GM21825 (cell line): Measurements from ENCODE around the gene NAT9.
A peak's percentile ranks its signal among the peaks of the same experiment; 100 is the strongest.

Experiments used
- ATAC-seq: cut with Tn5 transposase; IDR thresholded peaks from one replicate; pipeline ENCODE4 v1.9.1; 2021; ENCODE audit warnings: mild to moderate bottlenecking, moderate library complexity; ENCODE audit not compliant: unreplicated experiment

NAT9 gene

GRCh38 chr17:74746922-74747321 lies 29.2 kb downstream of the NAT9 start:
- no peak for ATAC-seq

DNA sequence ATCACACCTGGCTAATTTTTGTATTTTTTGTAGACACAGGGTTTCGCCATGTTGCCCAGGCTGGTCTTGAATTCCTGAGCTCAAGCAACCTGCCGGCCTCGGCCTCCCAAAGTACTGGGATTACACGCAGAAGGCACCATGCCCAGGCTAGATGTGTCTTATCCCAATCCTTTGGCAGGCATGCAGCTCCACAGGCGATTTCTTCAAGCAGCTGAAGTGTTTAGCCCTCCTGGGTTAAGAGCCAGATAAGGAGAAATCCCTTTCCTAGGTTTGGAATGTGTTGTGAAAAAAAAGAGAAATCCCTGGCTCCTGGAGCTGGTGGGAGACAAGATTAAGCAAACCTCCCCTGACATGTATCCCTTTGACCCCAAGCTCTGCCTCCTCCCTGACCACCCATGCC lies 29.8 kb downstream of the NAT9 start:
- ATAC-seq, result no peak

DNA sequence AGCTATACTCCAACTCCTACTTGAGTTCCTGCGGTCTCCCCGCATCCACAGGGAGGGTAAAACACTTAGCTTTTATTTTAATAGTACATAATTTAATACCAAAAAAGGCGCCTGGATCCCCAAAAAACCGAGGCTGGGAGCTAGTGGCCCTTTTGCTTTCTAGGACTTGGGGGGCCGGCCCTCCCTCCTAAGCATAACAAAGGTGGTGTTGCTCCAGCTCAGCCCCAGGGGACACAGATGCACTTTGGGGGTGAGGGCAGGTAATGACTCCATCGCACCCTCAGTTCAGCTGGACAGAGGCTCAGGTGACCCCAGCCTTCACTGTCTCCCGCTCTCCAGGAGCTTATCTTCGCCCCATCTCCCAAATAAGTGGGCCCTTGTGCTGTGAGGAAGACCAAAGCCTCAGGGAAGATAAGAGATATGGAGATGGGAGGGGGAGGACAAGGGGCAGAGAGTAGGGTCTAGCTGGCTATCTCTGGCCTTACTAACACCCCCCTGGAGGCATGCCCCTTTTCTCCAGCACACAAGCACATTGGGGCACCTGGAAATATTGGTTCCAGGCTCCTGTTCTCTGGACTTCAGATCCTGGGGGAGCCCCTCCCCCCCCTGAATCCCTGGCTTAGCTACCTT lies 30.5 kb downstream of the NAT9 start:
- ATAC-seq, result no peak

DNA sequence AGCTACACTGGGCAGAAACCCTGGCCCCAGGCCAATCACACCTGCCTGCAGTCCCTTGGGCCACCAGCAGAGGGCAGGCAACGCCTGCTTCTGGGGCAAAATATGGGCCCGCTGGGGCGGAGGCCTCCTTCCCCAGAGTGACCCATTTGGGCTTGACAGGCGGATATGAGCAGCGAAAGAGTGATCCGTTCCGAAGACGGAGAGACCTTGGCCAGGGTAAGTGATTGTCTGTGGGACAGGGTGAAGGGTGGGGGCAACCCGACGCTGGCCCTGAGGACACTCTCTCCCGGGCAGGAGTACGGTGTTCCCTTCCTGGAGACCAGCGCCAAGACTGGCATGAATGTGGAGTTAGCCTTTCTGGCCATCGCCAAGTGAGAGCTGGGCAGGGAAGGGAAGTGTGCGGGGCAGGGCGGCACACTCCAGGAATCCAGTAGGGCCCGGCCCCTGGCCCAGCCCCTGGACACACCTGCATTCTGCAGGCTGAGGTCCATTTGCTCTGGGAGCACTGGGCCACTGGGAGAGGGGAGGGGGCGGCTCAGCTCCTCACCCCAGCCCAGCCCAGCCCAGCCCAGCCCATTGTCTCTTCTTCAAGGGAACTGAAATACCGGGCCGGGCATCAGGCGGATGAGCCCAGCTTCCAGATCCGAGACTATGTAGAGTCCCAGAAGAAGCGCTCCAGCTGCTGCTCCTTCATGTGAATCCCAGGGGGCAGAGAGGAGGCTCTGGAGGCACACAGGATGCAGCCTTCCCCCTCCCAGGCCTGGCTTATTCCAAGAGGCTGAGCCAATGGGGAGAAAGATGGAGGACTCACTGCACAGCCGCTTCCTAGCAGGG lies 31.2 kb downstream of the NAT9 start:
- no peak for ATAC-seq

DNA sequence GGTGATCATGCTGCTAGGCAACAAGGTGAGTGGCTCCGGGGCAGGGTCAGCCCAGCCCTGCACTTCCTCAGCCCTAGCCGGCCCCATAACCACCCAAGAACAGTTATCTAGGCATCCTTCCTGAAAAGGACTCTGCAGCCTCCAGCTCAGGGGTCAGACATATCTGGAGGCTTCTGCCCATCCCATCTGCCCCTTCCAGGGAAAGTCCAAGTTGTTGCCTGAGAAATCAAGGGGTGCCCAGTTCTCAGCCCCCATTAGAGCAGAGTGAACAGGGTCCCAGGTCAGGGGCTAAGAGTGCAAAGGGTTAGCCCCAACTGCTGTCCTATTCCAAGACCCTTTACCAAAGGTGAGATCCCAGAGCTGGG lies 31.8 kb downstream of the NAT9 start:
- no peak for ATAC-seq

DNA sequence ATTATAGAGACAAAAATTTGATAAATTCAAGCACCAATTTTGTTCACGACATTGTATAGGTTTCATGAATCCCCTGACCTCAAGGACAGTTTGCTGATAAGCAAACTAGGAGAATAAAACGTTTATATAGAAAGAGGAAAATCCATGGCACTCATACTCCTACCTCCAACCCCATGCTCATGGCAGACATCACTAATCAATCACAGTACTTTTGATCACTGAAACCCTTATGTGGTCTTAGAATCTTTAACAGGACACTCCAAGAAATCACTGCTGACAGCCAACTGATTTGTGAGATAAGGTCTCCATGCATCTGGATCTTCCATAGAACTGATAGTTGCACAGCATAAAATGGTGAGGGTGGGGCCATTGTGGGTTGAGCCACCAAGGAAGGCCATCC lies 32.4 kb downstream of the NAT9 start:
- ATAC-seq, result no peak

DNA sequence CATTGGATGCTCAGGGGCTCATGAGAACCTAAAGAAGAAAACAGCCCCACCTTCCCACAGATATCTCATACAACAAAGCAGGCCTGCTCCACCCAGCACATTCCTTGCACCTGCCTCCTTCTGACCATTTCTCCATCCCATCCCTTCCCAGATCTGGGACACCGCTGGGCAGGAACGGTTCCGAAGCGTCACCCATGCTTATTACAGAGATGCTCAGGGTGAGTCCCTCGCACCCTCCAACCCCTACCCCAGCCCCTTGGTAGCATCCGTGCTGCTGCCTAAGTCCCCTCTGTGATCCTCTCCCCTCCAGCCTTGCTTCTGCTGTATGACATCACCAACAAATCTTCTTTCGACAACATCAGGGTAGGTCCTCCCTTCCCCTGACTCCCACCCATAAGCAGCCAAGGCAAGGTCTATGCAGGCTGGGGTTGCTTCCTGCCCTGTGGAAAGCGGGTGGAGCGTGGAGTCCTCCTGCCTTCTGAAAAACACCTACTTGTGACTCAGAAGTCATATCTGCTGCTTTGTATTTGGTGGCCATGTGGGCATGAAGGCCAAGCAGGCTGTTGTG lies 33.1 kb downstream of the NAT9 start:
- ATAC-seq, result no peak

DNA sequence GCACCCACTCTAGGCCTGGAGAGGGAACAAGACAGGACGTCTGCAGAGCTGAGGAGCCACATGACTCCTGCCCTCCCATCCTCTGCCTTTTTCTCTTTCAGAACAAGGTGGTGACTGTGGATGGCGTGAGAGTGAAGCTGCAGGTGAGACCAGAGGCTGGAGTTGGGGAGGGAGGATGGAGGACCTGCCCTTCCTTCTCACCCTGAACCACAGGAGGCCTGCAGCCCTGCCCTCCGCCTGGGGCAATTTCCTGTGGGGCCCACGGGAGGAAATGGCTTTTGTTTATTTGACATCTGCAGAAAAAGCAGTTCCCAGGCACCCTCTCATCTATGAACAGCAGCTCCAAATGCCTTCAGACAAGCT lies 34.0 kb downstream of the NAT9 start:
- ATAC-seq, result no peak

DNA sequence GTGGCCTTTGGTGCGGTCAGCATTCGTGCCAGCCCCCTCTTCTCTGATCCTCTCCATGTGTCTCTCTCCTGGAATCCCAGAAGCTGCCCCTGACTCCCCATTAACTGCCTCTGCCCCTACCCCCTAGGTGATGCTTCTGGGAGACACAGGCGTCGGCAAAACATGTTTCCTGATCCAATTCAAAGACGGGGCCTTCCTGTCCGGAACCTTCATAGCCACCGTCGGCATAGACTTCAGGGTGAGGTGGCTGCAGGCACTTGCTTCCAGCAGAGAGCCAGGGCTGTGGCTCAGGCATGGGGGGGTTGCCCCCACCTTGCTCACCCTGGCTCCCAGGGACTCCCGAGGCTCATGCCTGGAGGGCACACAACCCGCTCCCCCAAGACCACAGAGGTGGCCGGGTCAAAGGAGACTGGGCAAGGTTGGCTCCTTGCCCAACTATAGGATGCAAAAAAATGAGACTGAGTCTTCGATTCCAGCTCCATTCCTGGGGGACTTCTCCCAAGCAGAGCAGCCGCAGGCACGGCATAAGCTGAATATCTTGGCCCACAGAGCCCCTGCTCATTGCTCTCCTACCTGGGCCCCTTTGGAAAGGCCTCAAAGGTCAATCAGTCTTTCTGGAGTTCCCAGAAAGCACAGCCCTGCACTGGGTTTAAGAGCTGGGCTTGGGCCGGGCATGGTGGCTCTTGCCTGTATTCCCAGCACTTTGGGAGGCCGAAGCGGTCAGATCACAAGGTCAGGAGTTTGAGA lies 35.3 kb downstream of the NAT9 start:
- no peak for ATAC-seq

GRCh38 chr17:74740173-74740572 lies 36.0 kb downstream of the NAT9 start:
- no peak for ATAC-seq

DNA sequence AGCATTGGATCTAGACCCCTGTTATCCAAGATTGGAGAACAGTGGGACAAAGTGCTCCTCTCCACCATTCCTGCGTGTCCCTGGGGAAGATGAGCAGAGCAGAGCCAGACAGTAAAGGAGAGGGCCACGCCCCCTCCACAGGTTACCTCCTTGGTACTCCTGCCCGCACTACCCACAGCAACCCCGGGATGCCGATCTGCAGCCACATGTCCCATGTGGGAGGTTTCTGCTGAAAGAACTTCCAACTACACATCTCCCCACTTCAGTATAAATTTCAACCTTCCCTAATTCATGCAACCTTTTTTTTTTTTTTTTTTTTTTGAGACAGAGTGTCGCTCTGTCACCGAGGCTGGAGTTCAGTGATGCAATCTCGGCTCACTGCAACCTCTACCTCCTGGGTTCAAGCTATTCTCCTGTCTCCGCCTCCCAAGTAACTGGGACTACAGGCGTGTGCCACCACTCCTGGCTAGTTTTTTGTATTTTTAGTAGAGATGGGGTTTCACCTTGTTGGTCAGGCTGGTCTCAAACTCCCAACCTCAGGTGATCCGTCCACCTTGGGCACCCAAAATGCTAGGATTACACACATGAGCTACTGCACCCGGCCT lies 36.8 kb downstream of the NAT9 start:
- no peak for ATAC-seq

DNA sequence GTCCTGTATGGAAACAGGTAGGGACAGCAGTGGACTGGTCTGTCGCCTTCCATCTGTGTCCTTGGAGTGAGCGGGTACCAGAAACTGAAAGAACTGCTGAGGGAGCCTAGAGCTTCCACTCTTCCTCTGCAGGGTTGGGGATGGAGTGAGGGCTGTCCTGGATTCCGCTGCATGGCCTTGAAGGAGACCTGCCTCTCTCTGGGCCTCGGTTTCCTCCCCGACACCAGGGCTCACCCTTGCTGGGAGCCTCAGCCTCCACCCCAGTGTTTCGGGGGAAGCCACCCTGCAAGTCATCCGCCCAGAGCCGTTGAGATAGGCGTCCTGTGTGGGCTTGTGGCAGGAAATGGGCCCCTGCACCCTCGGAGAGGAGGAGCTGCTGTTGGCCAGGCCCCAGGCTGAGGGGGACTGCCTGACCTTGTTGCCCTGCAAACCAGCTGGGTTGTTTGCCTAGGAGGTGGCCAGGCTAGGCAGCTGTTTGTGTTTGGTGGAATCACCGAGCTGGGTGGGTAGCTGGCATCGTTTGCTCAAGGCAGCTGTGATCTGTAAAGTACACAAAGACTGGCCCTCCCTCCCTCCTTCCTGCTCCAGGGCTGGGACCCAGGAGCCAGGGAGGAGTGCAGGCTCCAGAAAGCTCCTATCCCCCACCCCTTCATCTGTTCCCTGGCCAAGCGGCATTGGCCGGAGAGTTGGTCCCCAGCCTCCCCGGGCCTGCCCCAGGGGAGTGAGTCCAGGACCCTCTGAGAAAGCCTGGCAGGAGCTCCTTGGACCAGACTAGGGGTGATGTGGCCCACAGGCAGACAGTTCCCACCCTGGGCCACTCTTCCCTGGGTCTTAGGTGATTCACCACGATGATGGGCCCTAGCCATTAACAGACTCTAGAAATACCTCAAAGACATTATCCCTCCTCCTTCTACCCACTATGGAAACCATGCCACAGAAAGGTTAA lies 37.8 kb downstream of the NAT9 start:
- peak; percentile 48 for ATAC-seq

DNA sequence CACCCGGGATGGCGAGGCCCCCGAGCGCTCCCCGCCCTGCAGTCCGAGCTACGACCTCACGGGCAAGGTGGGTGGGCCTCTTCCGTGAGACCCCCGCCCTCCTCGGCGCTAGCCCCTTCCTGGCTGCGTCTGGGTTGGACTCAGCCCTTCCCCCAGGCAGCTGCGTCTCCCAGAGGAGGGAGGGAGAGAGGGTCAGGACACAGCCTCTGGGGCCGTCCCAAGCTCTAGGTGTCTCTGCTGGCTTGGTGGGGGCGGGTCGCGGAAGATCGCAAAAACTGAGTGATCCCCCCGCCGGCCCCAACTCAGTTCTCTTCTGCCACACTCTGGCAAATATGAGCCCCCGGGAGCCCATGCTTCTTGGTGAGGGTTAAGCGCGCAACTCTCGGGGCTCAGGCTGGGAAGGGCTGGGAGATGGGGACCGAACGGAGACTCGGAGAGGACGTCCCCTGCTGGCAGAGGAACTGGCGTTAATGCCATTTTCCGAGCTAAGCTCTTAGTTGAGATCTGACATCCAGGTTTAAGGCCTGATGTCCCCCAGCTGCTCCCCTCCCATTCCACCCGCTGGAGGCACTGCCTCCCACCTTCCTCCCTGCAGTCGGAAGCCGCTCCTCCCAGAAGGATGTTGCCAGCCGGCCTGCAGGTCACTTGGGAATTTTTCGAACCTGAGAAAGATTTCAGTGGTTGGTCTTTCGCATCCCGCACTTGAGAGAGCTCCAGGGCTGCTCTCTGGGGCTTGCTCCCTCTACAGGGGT lies 38.7 kb downstream of the NAT9 start:
- ATAC-seq, result peak; percentile 7

DNA sequence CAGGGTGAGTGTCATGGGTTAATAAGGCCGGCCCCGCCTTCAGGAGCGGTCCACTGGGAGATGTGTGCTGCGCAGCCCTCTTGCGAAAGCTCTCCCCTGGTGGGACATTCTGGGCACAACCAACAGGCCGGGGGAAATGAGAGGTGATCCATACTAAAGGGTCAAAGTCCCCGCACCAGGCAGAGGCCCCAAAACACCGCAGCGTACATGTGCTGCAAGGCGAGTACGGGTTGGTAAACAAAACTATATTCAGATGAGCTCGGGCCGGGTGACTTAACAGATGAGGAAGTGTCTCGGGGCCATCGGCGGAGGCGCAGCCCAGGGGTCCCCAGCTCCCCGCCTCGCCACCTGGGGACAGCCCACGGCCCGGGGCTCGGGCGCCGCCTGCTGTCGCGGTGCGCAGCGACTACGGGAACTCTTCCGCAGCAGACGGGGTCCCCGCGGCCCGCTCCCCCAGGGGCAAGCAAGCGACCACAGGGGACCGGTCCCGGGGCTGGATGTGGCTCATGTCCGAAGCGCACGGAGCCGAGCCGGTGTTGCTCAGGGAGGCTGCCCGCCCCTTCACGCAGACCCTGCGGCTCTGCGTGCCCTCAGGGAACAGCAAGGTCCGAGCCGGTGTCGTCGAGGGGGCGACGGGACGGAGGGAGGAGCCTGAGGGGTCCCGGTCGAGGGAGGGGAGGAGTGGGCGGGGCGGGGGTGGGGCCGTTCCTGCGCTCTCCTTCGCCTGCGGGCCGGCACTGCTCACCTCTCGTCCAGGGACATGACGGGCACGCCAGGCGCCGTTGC lies 39.4 kb downstream of the NAT9 start, which contains the start of gene RAB37:
Gene RAB37, plus strand, starts transcription at position 744 of the 786 bp plus-strand sequence. Its CDS starts 17 bp downstream, at position 761.
- ATAC-seq, result peak; percentile 39

GRCh38 chr17:74734256-74734655 lies 41.9 kb downstream of the NAT9 start:
- ATAC-seq, result no peak

- ATAC-seq, result no peak
Observed at GRCh38 chr17:74733365-74734122, 42.6 kb downstream of the NAT9 start.

DNA sequence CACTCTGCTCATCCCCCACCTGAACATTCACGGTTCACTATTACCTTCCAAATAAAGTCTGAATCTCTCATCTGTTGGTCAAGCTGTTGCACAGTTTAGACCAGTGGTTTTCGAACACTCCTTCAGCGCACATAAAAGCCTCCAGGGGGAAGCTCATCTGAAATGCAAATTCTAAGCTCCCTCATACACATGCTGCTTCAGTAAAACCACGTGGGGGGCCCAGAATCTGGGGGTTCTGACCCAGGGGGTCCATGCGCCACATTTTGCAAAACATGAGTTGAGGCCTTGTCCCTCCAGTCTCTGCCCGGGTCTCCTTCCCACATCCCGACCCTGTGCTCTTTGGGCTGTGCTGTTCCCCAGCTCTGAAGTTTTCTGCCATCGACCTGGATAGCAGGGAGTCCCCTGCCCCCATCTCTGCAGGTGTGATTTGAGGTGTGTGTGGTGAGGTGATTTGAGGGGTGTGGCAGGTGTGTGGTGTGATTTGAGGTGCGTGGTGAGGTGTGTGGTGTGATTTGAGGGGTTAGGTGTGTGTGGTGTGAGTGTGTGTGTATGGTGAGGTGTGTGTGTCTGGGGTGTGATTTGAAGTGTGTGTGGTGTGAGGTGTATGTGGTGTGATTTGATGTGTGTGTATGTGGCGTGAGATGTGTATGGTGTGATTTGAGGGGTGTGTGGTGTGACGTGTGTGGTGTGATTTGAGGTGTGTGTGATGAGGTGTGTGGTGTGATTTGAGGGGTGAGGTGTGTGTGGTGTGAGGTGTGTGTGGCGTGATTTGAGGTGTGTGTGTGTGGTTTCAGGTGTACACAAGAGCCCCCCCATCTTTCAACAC lies 43.9 kb downstream of the NAT9 start:
- no peak for ATAC-seq
